ENCODE data around the gene KLC4. TPM values are rescaled to one million over a fixed set of nuclear protein-coding genes. Genes with fewer than 3 reads are reported as not detected.
"Not testable (repeated sequence)": the region's sequence is repeated elsewhere in the genome, so short reads cannot be mapped to it uniquely, and the experiment has no call there.

The KLC4 gene
- total RNA-seq, 1 experiment from 2014 or later: 17.5 TPM

DNA sequence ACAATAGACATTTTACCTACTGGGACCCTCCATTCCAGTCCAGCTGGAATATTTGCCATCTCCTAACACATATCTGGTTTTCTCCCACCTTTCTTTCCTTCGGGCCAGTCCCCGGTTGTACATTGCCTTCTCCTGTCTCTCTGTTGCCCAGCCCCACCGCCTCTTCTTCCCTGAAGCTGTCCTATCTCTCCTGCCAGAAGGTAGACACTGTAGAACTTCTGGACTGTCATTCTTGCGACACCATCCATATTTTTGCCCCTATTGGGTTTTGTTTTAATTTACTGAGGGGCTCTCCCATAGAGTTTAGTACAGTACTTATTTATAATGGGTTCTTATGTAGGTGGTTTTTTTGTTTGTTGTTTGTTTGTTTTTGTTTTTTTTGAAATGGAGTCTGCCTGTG lies 21.6 kb downstream of the KLC4 start:
- H3K4me2 ChIP-seq (ENCODE audit: low read length): no peak overlapping the region
- H3K27ac ChIP-seq (ENCODE audit: low read length): no peak overlapping the region
- H3K4me1 ChIP-seq (ENCODE audit: insufficient read depth, low read length): peaks cover 6% of the 10 kb centered on the region; the same call in 1 of the 2 replicates
- H3K4me3 ChIP-seq (ENCODE audit: low read length): no peak overlapping the region
- H3K79me2 ChIP-seq (ENCODE audit: low read length): peaks cover 75% of the 10 kb centered on the region
- CTCF ChIA-PET: no interaction called here
- H3F3A ChIP-seq (ENCODE audit: low read length, unreplicated experiment): no peaks in the 10 kb centered on the region
- no peaks in the 10 kb centered on the region for H3K9me2 ChIP-seq (replicated peaks; ENCODE audit: low read length)
- no peaks in the 10 kb centered on the region for H3K9me3 ChIP-seq (ENCODE audit: low read length)
- intact Hi-C loops (cut with micrococcal nuclease): no loop called here
- DNase-seq (no peak), ATAC-seq (no peak)
- H3K9ac ChIP-seq (ENCODE audit: low read length): no peak overlapping the region
- no TSS peak for BruUV-seq (replicated peaks)
- no peaks in the 10 kb centered on the region for H4K20me1 ChIP-seq (ENCODE audit: low read length)
- no peak for TF ChIP-seq EZH2 (IDR thresholded peaks at IDR 0.05; ENCODE audit: low read length, unreplicated experiment)
- TF ChIP-seq EZH2phosphoT487 (IDR thresholded peaks at IDR 0.05; ENCODE audit: borderline replicate concordance, low read length): no peak
- TF ChIP-seq CTCF (conservative IDR thresholded peaks at IDR 0.05; ENCODE audit: low read depth, low read length): no peak
- H3K36me3 ChIP-seq (ENCODE audit: low read depth, low read length): no peaks in the 10 kb centered on the region
- H3K27me3 ChIP-seq (ENCODE audit: low read length): no peaks in the 10 kb centered on the region
- no peak overlapping the region for H2AFZ ChIP-seq (ENCODE audit: low read length)
- POLR2A ChIA-PET (ENCODE audit: unreplicated experiment): no interaction called here

- H3K79me2 ChIP-seq (ENCODE audit: low read length): peaks cover 77% of the 10 kb centered on the region
- POLR2A ChIA-PET (ENCODE audit: unreplicated experiment); intact Hi-C loops (cut with micrococcal nuclease); BruUV-seq (replicated peaks); H3K36me3 ChIP-seq (ENCODE audit: low read depth, low read length); H3K4me1 ChIP-seq (ENCODE audit: insufficient read depth, low read length); H3K9me2 ChIP-seq (replicated peaks; ENCODE audit: low read length); ATAC-seq; H3K4me3 ChIP-seq (ENCODE audit: low read length); H3K4me2 ChIP-seq (ENCODE audit: low read length); H4K20me1 ChIP-seq (ENCODE audit: low read length); H2AFZ ChIP-seq (ENCODE audit: low read length); H3K27ac ChIP-seq (ENCODE audit: low read length); H3F3A ChIP-seq (ENCODE audit: low read length, unreplicated experiment); H3K27me3 ChIP-seq (ENCODE audit: low read length); CTCF ChIA-PET; H3K9ac ChIP-seq (ENCODE audit: low read length); H3K9me3 ChIP-seq (ENCODE audit: low read length): not testable (repeated sequence)
- peak; percentile 23 for DNase-seq
These were observed 22.5 kb downstream of the KLC4 start for GRCh38 chr6:43081922-43082321.

GRCh38 chr6:43082806-43083655 lies 23.6 kb downstream of the KLC4 start:
- intact Hi-C loops (cut with micrococcal nuclease): no loop called here
- TF ChIP-seq EZH2phosphoT487 (IDR thresholded peaks at IDR 0.05; ENCODE audit: borderline replicate concordance, low read length): no peak
- no peak for TF ChIP-seq EZH2 (IDR thresholded peaks at IDR 0.05; ENCODE audit: low read length, unreplicated experiment)
- TF ChIP-seq CTCF (conservative IDR thresholded peaks at IDR 0.05; ENCODE audit: low read depth, low read length): no peak
- H3K36me3 ChIP-seq (ENCODE audit: low read depth, low read length): no peaks in the 10 kb centered on the region
- DNase-seq: no peak
- no peak overlapping the region for H3K4me3 ChIP-seq (ENCODE audit: low read length)
- H3K4me1 ChIP-seq (ENCODE audit: insufficient read depth, low read length): no peaks in the 10 kb centered on the region; the same call in 1 of the 2 replicates
- H3K9ac ChIP-seq (ENCODE audit: low read length): no peak overlapping the region
- BruUV-seq (replicated peaks): no TSS peak
- POLR2A ChIA-PET (ENCODE audit: unreplicated experiment): no interaction called here
- H3K79me2 ChIP-seq (ENCODE audit: low read length): peaks cover 74% of the 10 kb centered on the region
- H4K20me1 ChIP-seq (ENCODE audit: low read length): no peaks in the 10 kb centered on the region
- H2AFZ ChIP-seq (ENCODE audit: low read length): no peak overlapping the region
- H3F3A ChIP-seq (ENCODE audit: low read length, unreplicated experiment): no peaks in the 10 kb centered on the region
- no peak overlapping the region for H3K27ac ChIP-seq (ENCODE audit: low read length)
- CTCF ChIA-PET: no interaction called here
- no peaks in the 10 kb centered on the region for H3K9me2 ChIP-seq (replicated peaks; ENCODE audit: low read length)
- H3K27me3 ChIP-seq (ENCODE audit: low read length): no peaks in the 10 kb centered on the region
- ATAC-seq: no peak
- no peak overlapping the region for H3K4me2 ChIP-seq (ENCODE audit: low read length)
- no peaks in the 10 kb centered on the region for H3K9me3 ChIP-seq (ENCODE audit: low read length)

All from PC-3 (cell line).